ENCODE measurements around the gene NEU4. TPM values are rescaled to one million over a fixed set of nuclear protein-coding genes. Genes with fewer than 3 reads are reported as not detected.
A peak's percentile ranks its signal among the peaks of the same experiment; 100 is the strongest.

NEU4 gene
- total RNA-seq, 4 donors from 2014 or later: 0.15 TPM; not detected in 3

DNA sequence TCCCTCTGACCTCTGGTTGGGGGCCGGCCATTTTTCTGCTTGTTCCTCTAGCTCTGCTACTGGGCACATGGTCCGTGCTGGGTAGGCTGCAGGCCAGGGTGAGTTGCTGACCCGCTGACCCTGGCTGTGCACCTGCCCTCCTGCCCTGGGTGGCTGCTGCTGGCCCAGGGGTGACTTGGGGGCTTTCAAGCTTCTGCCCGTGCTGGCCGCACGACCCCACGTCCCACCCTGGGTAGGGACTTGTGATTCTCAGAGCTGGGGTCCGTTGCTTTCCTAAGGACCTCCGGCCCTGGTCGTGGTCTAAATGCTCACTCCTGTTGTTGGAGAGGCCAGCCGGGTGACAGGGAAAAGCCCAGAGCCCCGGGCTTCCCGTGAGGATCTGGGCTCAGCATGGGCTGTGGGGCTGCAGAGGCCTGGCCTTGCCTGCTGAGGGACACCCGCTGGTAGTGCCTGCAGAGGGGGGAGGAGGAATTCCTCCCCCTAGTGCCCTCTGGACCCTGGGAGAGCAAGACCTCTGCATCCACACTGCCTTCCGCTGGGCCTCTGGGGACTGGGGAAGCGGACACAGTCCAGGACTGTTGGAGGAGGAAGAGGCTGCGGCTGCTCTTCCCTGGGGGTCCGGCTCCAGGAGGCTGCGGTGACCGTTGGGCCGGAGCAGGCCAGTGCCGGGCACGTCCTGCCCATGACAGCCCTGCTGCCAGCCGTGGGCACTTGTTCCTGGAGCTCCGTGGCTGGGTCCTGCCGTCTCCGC, 38.6 kb upstream of the NEU4 start:
- 69 to 85% methylated on average over 20 to 23 of the region's 27 CpGs for WGBS, 2 donors
- H3K4me3 ChIP-seq (ENCODE audit: low read depth, poor library complexity, severe bottlenecking): no peak overlapping the region
- DNase-seq (ENCODE audit: low spot score in 2 of 2): peak in 1 of 2 donors; percentile 83
- intact Hi-C loops (cut with DNase I; ENCODE audit: low total_unique reads): no loop called here
- TF ChIP-seq, protein P1, sequence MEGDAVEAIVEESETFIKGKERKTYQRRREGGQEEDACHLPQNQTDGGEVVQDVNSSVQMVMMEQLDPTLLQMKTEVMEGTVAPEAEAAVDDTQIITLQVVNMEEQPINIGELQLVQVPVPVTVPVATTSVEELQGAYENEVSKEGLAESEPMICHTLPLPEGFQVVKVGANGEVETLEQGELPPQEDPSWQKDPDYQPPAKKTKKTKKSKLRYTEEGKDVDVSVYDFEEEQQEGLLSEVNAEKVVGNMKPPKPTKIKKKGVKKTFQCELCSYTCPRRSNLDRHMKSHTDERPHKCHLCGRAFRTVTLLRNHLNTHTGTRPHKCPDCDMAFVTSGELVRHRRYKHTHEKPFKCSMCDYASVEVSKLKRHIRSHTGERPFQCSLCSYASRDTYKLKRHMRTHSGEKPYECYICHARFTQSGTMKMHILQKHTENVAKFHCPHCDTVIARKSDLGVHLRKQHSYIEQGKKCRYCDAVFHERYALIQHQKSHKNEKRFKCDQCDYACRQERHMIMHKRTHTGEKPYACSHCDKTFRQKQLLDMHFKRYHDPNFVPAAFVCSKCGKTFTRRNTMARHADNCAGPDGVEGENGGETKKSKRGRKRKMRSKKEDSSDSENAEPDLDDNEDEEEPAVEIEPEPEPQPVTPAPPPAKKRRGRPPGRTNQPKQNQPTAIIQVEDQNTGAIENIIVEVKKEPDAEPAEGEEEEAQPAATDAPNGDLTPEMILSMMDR (IDR thresholded peaks at IDR 0.05): no peak
- no peak for TF ChIP-seq POLR2A (IDR thresholded peaks at IDR 0.05)

DNA sequence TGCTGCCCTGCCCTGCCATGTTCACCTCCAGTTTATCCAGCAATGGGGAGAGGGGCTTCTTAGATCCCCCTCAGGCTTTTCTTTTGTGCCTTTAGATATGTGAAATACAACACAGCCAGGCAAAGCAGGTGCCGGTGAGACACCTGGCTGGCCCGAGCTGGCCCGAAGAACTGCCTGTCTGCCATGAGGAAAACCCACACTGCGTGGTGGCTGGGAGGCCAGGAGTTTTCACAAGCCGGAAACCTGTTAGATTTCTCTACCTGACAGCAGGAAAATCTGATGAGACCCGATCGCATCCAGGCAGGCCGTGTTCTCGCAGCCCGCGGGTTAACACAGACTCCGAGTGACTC, 38.1 kb upstream of the NEU4 start:
- no peak for DNase-seq (ENCODE audit: low spot score in 2 of 2)
- 89 to 92% methylated on average over 12 of the region's 12 CpGs for WGBS, 2 donors

DNA sequence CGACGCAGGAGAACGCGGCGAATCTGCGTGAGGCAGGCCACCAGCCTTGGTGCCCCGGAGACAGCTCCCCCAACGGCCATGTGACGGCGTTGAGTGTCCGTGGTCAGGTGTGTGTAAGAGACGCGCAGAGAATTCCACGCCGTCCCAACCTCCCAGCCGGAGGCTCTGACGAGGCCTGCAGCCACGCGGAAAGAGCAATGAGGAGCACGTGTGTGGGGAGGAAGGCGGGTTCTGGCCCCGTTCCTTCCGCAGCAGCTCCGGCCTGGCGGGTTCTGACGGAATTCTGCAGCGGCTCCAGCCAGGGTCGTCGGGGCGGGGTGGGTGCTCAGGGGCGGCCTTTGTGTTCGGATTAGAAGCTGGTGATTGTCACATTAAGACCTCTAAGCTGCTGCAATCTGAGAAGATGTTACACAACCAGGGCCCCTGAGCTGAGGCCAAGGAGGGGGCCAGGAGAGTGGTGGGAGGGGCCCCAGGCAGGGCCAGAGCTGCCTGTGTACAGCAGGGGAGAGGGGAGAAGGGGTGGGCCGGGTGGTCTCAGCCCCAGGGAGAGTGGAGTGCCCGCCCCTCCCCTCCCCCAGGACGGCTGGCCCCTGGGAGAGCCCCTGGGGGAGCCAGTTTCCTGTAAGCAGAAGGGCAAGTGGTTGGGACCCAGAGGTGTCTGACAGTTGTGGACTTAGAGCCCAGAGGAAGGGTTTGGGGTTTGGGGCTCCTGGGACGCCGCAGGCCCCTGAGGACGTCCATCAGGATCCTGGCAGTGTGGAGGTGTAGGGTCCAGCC, 37.5 kb upstream of the NEU4 start:
- TF ChIP-seq, protein P1 (IDR thresholded peaks at IDR 0.05): no peak
- no peak for TF ChIP-seq POLR2A (IDR thresholded peaks at IDR 0.05)
- no peak overlapping the region for H3K4me3 ChIP-seq (ENCODE audit: low read depth, poor library complexity, severe bottlenecking)
- intact Hi-C loops (cut with DNase I; ENCODE audit: low total_unique reads): no loop called here
- peak in 1 of 2 donors; percentile 85 for DNase-seq (ENCODE audit: low spot score in 2 of 2)
- WGBS, 2 donors: 48 to 60% methylated on average over 24 to 38 of the region's 38 CpGs

More for the DNA sequence above, 38.1 kb upstream of the NEU4 start:
- TF ChIP-seq POLR2A (IDR thresholded peaks at IDR 0.05): no peak
- TF ChIP-seq, protein P1 (IDR thresholded peaks at IDR 0.05): no peak
- no peak overlapping the region for H3K4me3 ChIP-seq (ENCODE audit: low read depth, poor library complexity, severe bottlenecking)
- intact Hi-C loops (cut with DNase I; ENCODE audit: low total_unique reads): no loop called here

DNA sequence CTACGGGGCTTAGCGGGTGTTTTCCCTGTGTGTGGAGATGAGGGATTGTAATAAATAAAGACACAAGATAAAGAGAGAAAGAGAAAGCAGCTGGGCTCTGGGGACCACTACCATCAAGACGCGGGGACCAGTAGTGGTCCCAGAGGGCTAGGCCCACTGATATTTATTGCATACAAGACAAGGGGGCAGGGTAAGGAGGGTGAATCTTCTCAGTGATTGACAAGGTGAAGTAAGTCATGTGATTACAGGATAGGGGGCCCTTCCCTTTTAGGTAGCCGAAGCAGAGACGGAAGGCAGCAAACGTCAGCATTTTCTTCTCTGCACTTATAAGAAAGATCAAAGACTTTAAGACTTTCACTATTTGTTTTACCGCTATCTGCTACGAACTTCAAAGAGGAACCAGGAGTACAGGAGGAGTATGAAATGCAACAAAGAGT, 36.9 kb upstream of the NEU4 start:
- TF ChIP-seq POLR2A (IDR thresholded peaks at IDR 0.05): no peak
- TF ChIP-seq, protein P1 (IDR thresholded peaks at IDR 0.05): no peak

DNA sequence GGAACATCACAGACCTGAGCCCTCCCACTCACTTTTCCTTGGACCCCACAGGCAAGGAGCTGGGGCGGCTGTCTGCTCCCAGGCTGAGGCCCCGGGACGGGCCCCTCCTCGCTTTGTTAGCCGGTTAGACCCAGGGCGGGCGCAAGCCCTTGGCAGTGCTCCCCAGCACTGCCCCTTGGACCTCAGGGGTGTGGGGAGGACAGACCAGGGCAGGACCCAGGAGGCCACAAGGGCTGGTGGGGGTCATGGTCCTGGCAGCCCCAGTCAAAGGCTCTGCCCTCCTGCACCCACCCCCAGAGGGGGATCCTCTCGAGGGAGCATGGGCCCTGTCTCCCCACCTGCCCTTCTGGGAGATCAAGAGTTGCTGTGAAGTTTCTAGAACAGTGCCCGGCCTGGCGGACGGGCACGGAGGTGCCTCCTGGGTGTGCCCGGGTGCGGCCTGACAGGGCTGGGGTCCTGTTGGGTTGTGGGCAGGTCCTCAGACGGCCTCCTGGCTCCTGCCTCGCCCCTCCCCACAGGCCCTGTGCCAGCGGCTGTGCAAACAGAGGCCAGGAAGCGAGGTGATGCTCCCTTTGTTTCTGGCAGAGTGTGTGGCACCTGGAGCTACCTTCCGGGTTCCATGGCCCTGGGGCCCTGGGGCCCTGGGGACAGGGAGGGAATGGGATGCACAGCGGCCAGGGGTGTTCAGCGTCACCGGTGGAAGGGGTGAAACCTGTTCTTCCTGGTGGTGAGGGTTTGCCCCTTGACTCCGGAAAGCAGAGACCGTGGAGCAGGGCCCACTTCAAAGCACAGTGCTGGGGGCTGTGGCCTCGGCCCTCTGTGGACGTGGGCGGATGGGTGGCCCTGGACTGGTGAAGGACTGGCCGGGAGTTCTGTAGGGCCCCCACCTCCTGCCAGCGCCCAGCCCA, 35.2 kb upstream of the NEU4 start:
- 62 to 64% methylated on average over 19 to 25 of the region's 29 CpGs for WGBS, 2 donors
- intact Hi-C loops (cut with DNase I; ENCODE audit: low total_unique reads): no loop called here
- TF ChIP-seq, protein P1 (IDR thresholded peaks at IDR 0.05): no peak
- TF ChIP-seq POLR2A (IDR thresholded peaks at IDR 0.05): no peak
- DNase-seq (ENCODE audit: low spot score in 2 of 2): peak in 1 of 2 donors; percentile 80
- no peak overlapping the region for H3K4me3 ChIP-seq (ENCODE audit: low read depth, poor library complexity, severe bottlenecking)

More for the DNA sequence above, 36.9 kb upstream of the NEU4 start:
- no peak for DNase-seq (ENCODE audit: low spot score in 2 of 2)
- no peak overlapping the region for H3K4me3 ChIP-seq (ENCODE audit: low read depth, poor library complexity, severe bottlenecking)
- WGBS, 2 donors: 42 to 49% methylated on average over 9 of the region's 9 CpGs
- intact Hi-C loops (cut with DNase I; ENCODE audit: low total_unique reads): no loop called here
